Muscle of back (tissue), 11 donors: Measurements from ENCODE around the gene FBXL17. TPM values are rescaled to one million over a fixed set of nuclear protein-coding genes. Genes with fewer than 3 reads are reported as not detected.
"Not testable (repeated sequence)": the region's sequence is repeated elsewhere in the genome, so short reads cannot be mapped to it uniquely, and the experiment has no call there.

ENCODE experiments used
- DNase-seq, 3 donors: peaks; one replicate each; pipeline versions ENCODE4 v3.0.0 to v3.0.0-alpha.2; 2013
- polyA plus RNA-seq, 10 donors: library from polyadenylated mRNA; unstranded; fragments of 120-200 nt; gene quantifications; one replicate each; pipeline ENCODE4 v1.2.1, GENCODE V29; 2013; ENCODE audit not compliant: insufficient read length in 10 of 10

Gene FBXL17
- polyA plus RNA-seq, 10 donors, result 18.6 to 25.6 (median 21.0) TPM

DNA sequence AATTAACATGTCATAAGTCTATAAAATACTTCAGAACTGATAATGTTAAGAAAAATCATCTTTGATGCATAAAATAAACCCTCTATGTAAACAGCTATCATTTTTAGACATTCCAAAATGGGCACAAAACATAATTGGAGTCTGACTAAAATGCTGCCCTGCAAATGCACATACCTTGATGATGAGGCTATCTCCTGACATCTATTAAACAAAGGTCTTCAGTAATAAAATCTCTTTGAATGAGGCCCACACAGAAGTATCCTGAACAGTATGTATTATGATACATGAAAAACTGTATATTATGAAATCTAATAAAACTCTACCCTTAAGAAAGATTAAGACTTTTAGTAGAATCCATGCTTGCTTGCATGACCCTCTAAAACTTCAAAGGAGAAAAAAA is 66.1 kb downstream of the FBXL17 start:
- no peak for DNase-seq

DNA sequence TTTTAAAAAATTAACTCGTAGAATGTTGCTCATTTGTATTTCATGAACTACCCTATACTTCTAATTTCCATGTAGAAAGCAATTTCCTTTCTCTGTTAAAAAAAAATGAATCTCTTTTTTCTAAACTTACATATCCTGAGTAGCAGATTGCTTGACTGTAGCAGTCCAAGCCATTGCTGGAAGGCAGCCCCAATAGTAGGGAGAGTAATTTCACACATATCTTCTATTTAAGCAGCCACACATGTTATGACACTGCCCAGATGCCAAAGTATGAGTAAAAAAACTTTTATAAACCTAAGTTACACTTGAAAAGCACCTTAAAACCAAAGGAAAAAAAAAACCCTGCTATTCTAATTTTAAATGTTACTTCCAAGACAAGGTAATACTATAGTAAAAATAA is 69.6 kb downstream of the FBXL17 start:
- DNase-seq, result no peak

DNA sequence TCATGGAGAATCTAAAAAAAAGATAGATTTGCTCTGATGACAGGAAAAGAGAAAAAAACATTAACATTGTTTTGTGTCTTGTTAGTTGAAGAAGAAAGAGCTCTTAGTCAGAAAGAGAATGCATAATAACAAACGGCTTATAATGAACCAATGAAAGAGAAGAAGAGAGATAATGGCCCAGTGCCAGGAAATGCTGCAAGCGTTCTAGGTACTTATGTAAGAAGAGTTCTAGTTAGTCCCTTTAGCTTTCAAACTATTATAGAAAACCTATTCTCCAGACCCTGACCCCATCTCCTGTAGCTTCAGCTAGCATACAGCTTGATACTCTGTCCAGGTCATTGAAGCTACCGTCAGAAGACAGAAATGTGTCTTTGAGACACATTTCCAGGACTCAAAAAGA is 70.2 kb downstream of the FBXL17 start:
- no peak for DNase-seq

DNA sequence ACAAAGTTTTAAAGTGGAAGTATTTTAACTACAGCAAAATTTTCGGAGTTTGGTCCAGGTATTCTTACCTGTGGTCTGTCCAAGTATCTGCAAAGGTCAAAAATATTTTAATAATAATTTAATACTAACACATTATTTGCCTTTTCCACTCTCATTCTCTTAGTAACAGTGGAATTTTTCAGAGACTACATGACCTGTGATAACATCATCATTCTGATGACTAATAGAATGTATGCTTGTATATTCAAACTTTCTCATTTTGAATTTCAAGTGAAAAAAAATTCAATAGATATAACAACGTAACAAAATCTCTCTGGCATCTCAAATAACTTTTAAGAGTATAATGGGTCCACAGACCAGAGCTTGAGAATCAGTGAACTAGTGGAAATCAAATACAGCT is 78.3 kb downstream of the FBXL17 start:
- DNase-seq, result no peak

DNA sequence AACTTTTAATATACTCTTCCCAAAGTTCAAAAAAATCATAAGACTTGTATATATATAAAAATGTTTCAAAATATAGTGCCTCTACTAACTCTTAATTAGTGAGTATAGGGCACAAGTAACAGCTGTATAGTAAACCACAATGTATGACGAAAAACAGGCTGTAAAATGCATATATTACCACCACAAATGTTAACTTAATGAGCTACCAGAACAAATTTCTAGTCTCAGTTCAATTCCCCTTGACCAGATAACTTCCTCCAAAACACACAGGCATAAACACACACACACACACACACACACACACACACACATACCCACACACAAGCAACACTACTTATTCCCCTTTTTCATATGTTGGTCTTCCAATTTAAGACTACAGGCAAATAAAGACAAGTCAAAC is 78.8 kb downstream of the FBXL17 start:
- DNase-seq, result no peak

DNA sequence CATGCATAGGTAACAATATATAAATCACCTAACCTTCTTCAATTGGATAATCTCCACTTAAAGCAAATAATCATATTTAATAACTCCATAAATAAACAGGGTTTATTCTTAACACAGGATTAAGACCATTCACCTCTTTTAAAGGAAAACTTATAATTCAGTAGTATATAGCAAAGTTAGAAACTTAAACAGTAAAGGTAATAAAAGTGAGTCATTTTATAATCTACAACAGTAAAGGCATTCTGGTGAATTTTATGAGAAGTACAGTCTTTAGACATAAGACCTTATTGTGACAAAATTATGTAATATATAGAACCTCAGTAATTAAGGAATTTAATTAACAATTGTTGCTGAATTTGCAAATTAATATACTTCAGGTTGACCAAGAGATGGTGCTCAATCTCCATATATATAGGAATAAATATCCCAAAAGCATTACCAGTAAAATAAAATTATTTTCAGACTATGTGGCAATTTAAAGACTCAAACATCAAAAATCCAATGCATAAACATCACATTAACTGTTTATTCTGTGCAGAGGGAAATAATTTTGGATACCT is 84.8 kb downstream of the FBXL17 start:
- no peak for DNase-seq

DNA sequence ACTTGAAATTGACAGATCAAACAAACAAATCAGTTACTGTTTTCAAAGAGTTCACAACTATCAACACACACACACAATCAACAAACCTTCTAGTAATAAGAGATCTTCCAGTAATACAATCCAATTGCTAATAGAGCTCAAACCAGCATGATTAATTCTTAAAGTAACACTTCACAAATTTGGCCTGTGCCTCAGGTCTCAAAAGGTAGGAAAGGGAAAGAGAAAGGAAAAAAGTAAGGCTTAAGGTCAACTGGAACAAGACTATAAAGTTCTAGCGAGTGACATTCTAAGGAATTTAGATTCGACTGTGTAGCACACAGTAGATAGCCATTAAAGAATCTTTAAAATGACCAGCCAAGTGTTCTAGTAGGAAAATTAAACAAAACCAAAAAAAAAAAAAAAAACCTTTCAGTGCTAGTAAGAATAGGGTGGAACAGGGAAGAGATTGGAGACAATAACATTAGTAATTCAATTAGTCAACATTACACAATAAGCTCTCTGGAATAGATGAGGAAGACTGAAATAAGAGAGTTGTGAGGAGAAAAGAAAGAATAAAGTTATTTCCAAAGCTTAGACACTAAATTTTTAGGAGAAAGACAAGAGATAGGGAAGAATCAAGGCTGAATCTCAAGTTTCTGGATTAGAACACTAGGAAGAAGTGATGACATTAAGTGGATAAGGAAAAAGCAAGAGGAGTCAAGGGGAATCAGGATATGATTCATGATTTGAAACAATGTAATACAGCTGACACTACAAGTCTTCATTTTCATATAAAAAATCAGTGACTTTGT is 86.1 kb downstream of the FBXL17 start:
- no peak for DNase-seq

DNA sequence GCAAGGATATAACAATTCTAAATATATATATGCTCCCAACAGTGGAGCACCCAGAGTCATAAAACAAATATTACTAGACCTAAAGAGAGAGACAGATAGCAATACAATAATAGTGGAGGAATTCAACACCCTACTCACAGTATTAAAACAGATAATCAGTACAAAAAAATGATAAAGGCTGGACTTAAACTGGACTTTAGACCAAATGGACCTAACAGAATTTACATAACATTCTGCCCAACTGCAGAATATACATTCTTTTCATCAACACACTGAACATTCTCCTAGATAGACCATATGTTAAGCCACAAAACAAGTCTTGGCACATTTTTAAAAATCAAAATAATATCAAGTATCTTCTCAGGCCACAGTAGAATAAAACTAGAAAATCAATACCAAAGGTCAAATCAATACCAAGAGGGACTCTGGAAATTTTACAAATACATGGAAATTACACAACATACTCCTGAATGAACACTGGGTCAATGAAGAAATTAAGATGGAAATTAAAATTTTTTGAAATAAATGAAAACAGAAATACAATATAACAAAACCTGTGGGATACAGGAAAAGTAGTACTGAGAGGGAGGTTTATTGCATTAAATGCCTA is 100.8 kb downstream of the FBXL17 start:
- no peak for DNase-seq

DNA sequence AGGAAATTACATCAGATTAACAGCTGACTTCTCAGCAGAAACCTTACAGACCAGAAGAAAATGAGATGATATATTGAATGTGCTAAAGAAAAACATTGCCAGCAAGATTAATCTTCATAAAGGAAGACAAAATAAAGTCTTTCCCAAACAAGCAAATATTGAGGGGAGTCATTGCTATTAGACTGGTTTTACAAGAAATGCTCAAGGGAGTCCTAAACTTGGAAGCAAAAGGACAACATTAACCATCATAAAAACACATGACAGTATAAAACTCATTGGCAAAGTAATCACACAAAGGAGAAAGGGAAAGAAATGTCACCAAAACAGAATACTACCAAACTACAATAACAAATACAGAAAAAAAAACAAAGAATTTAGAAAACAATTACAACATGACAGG is 101.7 kb downstream of the FBXL17 start:
- no peak for DNase-seq

DNA sequence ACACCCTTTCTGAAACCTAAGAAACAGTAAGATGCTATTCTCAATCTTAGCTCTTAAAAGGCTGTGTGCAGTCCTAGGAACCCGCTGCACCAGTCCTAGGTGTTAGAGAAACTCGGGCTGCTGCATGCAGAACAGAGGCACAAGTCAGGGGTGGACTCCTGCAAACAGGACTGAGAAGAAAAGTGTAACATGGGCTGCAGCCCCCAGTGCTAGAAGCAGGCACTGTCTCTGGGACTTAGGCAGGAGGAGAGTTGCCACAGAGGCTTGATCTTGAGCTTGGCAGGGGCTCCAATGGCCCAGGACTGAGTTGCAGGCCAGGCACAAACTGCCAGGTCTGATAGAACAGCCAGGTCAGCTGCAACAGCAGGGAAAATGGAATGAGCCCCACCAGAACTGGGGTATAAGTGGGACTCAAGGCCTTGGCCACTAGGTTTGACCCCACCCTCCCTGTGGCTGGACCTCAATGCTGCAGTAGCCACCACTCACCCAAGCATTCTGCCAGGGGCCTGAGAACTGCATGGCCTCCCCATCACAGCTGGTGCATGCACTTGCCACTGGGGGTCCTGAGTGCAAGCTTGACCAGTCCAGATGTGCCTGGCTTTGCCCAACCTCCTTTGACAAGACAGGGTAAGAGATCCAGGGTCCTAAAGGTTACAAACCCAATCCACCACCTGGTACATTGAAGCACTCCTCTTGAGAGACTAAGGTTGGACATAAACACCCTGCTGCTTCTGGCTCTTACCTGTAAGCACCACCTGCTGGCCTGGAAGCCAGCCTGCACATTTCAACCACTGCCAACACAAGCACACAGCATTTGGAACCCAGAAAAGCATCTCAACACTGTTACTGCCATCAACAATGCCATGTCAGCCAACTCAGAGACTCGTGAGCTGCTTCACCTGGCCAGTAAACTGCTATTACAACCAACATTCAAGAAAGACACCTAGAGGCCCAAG is 103.3 kb downstream of the FBXL17 start:
- DNase-seq, result no peak

DNA sequence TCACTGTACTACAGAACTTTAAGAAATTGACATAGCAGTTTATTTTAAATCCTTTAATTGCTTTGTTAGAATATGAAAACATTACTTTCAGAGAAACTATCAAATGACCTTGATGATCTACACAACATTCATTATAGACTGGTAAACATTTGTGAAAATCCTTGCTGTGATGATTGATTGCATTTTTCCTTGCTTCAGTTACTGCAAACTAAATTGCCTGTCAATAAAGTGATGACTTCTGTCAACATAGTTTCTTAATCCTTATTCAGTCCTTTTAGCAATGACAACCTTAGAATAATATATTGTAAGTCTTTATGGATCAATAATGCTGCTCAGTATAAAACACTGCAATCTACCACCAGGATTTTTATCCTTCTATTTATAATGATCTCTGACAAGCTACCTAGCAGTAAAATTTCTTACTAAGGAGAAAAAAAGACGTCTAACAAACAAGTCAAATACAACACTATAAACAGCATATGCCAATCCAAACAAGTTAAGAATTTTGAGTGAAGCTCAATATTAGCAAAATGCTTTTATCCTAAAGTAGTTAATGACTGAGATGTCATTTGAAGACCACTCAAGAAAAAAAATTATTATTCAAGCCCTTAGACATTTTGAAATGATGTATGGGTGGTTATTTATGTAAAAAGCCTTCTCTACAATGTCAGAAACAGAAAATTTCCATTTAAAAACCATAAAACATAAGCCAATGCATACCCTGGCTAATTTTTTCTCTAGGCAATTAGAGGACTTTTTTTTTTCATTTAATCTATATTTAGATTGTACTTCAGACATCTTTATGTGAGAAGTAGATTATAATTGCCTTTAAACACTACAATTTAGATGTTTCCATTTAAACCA is 105.5 kb downstream of the FBXL17 start:
- DNase-seq, result no peak

DNA sequence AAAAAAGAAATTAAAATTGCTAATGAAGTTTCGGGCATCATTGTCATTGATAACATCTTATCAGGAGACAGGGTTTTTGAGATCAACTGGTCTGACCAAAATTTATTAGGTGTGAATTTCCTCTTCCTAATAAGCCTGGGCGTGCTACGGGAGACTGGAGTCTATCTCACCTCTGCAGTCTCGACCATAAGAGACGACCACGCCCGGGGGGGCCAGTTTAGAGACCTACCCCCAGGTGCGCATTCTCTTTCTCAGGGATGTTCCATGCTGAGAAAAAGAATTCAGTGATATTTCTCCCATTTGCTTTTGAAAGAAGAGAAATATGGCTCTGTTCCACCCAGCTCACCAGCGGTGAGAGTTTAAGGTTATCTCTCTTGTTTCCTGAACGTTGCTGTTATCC is 107.8 kb downstream of the FBXL17 start:
- DNase-seq, result not testable (repeated sequence)

DNA sequence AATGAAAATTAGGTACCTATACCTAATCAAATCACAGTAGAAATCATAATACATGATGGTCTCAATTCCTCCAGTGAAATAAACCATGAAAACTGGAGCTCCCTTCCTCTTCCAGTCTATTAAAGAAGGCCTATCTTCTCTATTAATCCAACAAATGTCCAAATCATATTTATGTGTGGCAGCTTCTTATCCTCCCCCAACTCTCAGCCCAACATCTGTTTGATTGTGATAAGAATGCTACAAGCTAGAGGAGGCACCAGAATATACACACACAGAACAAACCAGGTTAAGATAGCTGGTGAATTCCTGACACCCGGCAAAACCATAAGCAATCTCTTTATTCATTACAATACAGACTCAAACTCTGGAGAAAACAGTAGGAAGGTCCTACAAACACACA is 110.8 kb downstream of the FBXL17 start:
- DNase-seq, result no peak

DNA sequence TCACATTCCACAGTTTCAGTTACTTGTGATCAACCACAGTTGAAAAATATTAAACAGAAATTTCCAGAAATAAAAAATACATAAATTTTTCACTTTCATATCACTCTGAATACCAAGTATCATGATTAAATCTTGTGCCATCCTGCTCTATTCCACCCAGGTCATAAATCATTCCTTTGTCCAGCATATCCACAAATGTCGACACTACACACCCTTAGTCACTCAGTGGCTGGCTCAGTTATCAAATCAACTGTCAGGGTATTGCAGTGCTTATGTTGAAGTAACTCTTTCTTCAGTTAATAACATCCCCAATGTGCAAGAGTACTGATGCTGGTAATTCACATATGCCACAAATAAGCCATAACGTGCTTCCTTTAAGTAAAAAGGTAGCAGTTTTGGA is 115.7 kb downstream of the FBXL17 start:
- no peak for DNase-seq

DNA sequence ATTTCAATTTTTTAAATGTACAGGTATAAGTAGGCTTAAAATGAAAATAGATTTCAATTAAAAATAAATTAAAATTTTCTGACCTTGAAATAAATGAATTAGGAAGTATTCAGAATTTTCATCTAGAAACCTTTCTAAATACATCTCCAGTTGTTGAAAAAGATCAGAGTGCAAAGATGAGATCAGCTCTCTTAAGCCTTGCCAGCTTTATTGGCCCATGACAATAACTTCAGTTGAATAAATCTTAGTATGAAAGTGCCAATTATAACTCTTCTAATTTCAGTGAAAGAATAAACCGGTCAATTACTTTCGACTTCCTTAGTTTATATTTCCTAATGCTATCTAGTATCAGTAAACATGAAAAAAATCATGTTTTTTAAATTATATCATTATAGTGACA is 117.4 kb downstream of the FBXL17 start:
- no peak for DNase-seq

DNA sequence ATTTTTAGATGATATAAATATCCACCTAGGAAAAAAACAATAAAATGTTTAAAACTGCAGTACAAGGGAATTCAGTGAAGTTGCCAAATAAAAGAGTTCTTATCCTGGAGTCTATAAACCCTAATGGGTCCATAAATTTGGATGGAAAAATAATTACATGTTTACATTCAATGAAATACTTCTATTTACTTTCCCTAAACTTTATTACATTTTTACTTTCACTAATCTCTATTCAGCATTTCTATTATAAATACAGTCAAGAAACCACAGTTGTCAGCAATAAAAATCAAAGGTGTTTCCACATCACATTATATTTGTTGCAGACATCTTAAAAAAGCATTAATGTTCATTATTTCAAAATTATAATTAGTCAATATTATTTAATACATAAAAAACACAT is 118.6 kb downstream of the FBXL17 start:
- no peak for DNase-seq

DNA sequence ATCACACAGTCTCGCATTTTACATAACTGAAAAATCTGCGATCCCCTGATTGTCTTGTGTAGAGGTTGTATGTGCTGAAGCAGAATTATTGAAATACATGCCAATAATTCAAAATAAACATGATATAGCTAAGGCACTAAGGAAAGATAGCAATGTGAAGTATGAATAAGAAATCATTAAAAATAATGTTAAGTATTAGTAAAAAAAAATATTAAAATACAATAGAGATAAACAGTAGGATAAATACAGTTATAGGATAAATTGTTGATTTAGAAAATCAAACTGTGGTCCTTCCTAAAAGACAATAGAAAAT is 121.1 kb downstream of the FBXL17 start:
- DNase-seq, result no peak

DNA sequence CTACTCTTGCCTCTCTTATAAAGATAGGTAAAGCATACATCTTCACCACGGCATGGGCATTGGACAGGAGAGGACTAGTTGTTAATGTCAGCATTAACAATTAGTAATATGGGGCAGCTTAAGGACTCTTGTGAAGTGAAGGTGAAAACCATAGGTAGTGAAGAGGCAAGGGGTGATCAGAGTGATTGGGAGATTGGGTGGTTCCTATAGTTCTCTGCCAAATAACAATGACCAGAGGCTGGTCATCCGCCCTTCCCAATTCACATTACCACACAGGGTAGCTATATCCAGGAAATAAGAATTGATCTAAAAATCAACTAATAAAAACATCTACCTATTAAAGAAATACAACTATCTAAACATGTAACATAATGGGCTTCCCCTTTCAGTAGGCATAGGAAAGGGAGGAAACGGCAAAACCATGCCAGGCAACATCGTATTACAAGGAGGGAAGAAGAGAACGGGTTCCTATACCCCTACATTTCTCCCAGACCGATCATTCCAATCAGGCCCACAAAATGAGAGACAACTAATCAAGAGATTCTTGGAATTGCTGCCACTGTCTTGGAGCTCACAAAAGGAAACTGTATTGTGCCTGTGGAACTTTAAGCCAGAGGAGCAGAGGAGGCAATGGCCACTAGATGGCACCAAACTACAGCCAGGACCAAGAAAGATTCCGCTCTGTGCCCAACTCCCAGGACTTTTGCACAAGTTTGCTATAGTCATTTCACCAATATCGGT is 121.6 kb downstream of the FBXL17 start:
- DNase-seq, result peak; percentile 67 to 85 (median 82)

DNA sequence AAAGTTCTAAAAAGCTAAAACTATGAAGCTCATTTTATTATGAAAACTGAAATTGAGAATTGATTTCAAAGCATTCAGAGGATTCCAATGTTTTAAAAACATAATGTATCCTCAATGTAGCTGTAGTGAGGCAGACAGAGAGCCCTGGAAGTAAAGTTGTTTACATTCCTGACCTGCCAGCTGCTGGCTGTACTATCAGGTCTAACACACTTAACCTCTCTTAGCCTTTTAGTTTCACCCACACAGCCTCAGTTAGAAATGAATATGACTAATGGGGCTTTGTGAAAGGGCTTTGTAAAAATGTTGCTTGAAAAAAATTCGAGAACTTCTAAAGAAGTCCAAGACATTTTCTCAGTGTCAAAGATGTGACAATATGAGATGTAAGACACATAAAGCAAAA is 122.6 kb downstream of the FBXL17 start:
- no peak for DNase-seq

DNA sequence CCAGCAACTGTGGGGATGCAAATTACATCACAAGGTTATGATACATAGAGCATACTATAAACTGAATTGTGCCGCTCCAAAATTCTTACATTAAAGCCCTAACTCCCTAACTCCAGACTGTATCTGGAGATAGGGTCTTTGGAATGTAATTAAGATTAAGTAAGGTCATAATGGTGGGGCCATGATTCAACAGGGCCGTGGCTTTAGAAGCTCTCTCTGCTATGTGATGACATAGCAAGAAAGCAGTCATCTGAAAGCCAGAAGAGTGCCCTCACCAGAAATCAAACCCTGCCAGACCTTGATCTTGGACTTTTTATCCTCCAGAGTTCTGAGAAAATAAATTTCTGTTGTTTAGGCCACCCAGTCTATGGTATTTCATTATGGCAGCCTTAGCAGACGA is 123.9 kb downstream of the FBXL17 start:
- no peak for DNase-seq

DNA sequence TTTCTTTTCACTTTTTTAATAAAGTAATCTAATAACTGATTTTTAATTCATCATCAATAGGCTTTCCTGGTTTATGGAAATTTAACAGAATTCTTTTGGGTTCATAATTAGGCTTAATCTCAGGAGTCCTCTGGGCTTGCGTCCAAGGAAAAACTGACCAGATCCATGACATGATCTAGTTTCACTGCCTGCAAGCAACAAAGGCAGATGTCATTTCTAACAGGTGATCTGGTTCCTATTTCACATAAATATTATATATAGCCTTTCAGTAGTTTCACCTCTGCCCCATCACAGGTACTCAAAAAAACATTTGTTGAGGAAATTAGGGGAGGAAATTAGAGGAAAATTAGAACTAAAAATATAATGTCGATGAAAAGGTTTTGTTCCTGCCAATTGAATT is 126.4 kb downstream of the FBXL17 start:
- peak; percentile 4 to 28 (median 18) for DNase-seq
